SK-N-SH (cell line): ENCODE results near the gene FDPS. TPM values are rescaled to one million over a fixed set of nuclear protein-coding genes. Genes with fewer than 3 reads are reported as not detected.

Experiments used
- CTCF ChIA-PET: fragments of 300-600, 350-600 bp; formaldehyde crosslinking; extraction: SDS; loops from one replicate; lab custom pipeline; 2021; lab: Yijun Ruan, JAX
- POLR2A ChIA-PET: fragments of 350-600 bp; sonication (Branson Sonifier 250); formaldehyde crosslinking; extraction: SDS; loops from one replicate; lab custom pipeline; 2020; ENCODE audit warnings: antibody characterized with exemption, inconsistent platforms; lab: Yijun Ruan, JAX
- DNase-seq: peaks from one replicate; pipeline ENCODE4 v3.0.0; 2012
- H2AFZ ChIP-seq: fragments of 200-600 bp; sonication (generic); 2 replicates; pipeline ENCODE4 v1.8.1; 2016; ENCODE audit warnings: antibody characterized with exemption, mild to moderate bottlenecking, low read depth
- H3F3A ChIP-seq: fragments of 200-600 bp; sonication (generic); replicated peaks from 2 replicates; pipeline ENCODE3; 2016; ENCODE audit warnings: antibody characterized with exemption, mild to moderate bottlenecking; ENCODE audit not compliant: insufficient read depth
- H3K27ac ChIP-seq, 2 experiments: fragments of 200-500 bp in 1 of 2; fragments of 200-600 bp in 1 of 2; sonication (Bioruptor generic) in 1 of 2; sonication (generic), shearing (Covaris generic) in 1 of 2; 2 replicates each; pipeline versions ENCODE4 v1.5.1 to v1.6.1; 2014 to 2016; ENCODE audit warnings: low read depth in 2 of 2, inconsistent platforms in 1 of 2, low read length in 1 of 2, mild to moderate bottlenecking in 1 of 2, mixed read lengths in 1 of 2
- H3K27me3 ChIP-seq: fragments of 200-600 bp; sonication (generic), shearing (Covaris generic); 2 replicates; pipeline ENCODE4 v1.6.1; 2016; ENCODE audit warnings: mixed run types; ENCODE audit not compliant: insufficient read depth
- H3K36me3 ChIP-seq, 2 experiments: fragments of 200-500 bp in 1 of 2; fragments of 200-600 bp in 1 of 2; sonication (Bioruptor generic) in 1 of 2; sonication (generic) in 1 of 2; replicated peaks in 1 of 2; 2 replicates each; pipeline versions ENCODE3 to v1.5.1; 2014 to 2016; ENCODE audit warnings: low read length in 1 of 2, mild to moderate bottlenecking in 1 of 2; ENCODE audit not compliant: insufficient read depth in 2 of 2, control insufficient read depth in 1 of 2
- H3K4me1 ChIP-seq, 2 experiments: fragments of 200-500 bp in 1 of 2; fragments of 200-600 bp in 1 of 2; sonication (Bioruptor generic) in 1 of 2; sonication (generic), shearing (Covaris generic) in 1 of 2; 2 replicates each; pipeline versions ENCODE4 v1.5.1 to v1.6.1; 2014 to 2016; ENCODE audit warnings: low read depth in 1 of 2, low read length in 1 of 2, mixed run types in 1 of 2; ENCODE audit not compliant: insufficient read depth in 2 of 2, control insufficient read depth in 1 of 2
- H3K4me2 ChIP-seq: fragments of 200-600 bp; sonication (generic), shearing (Covaris generic); 2 replicates; pipeline ENCODE4 v1.6.1; 2017; ENCODE audit warnings: mixed run types
- H3K4me3 ChIP-seq, 2 experiments: fragments of 200-500 bp in 1 of 2; fragments of 200-600 bp in 1 of 2; sonication (Bioruptor generic) in 1 of 2; sonication (generic), shearing (Covaris generic) in 1 of 2; 2 replicates each; pipeline versions ENCODE4 v1.5.1 to v1.8.1; 2014 to 2016; ENCODE audit warnings: low read depth in 2 of 2, inconsistent platforms in 1 of 2, low read length in 1 of 2, mild to moderate bottlenecking in 1 of 2, mixed read lengths in 1 of 2, moderate library complexity in 1 of 2
- H3K79me2 ChIP-seq: fragments of 200-600 bp; sonication (generic); 2 replicates; pipeline ENCODE4 v1.8.1; 2017; ENCODE audit warnings: mild to moderate bottlenecking; ENCODE audit not compliant: insufficient read depth
- H3K9ac ChIP-seq: fragments of 200-600 bp; sonication (generic); 2 replicates; pipeline ENCODE4 v1.6.1; 2017; ENCODE audit warnings: mixed run types
- H3K9me2 ChIP-seq: fragments of 200-600 bp; sonication (generic); 2 replicates; pipeline ENCODE4 v1.6.1; 2017; ENCODE audit warnings: mixed run types
- H3K9me3 ChIP-seq: fragments of 200-600 bp; sonication (generic); 2 replicates; pipeline ENCODE4 v1.6.1; 2017; ENCODE audit warnings: mixed run types, mild to moderate bottlenecking, moderate library complexity
- H4K20me1 ChIP-seq: fragments of 200-600 bp; sonication (generic); 2 replicates; pipeline ENCODE4 v1.6.1; 2017; ENCODE audit warnings: mild to moderate bottlenecking, mixed run types; ENCODE audit not compliant: insufficient read depth
- CHD2 ChIP-seq: fragments of 150-350 bp; IDR thresholded peaks from 2 replicates; pipeline ENCODE4 v1.6.1; 2018; ENCODE audit warnings: low read length; ENCODE audit not compliant: partially characterized antibody
- ELF1 ChIP-seq: IDR thresholded peaks from 2 replicates; pipeline ENCODE4 v1.4.0; 2012
- EZH2phosphoT487 ChIP-seq: fragments of 200-600 bp; sonication (generic); IDR thresholded peaks from 2 replicates; pipeline ENCODE4 v1.6.1; 2017; ENCODE audit warnings: low read depth, mixed run types, mild to moderate bottlenecking, antibody characterized with exemption, moderate library complexity, borderline replicate concordance
- FOSL2 ChIP-seq: IDR thresholded peaks from 2 replicates; pipeline ENCODE4 v1.4.0; 2012; ENCODE audit warnings: low read depth, mild to moderate bottlenecking, moderate library complexity, borderline replicate concordance
- FOXJ3 ChIP-seq: sonication (generic); formaldehyde crosslinking; IDR thresholded peaks from 2 replicates; pipeline ENCODE4 v1.5.1; 2020; ENCODE audit warnings: mild to moderate bottlenecking, missing genetic modification reagents
- FOXM1 ChIP-seq: IDR thresholded peaks from 2 replicates; pipeline ENCODE4 v1.4.0; 2012; ENCODE audit warnings: low read depth, mild to moderate bottlenecking
- GABPA ChIP-seq: IDR thresholded peaks from 2 replicates; pipeline ENCODE4 v1.4.0; 2012; ENCODE audit warnings: low read depth, mild to moderate bottlenecking
- GATA2 ChIP-seq: sonication (generic); formaldehyde crosslinking; IDR thresholded peaks from 2 replicates; pipeline ENCODE4 v1.5.0; 2020; ENCODE audit warnings: mild to moderate bottlenecking, missing genetic modification reagents
- MEF2A ChIP-seq: IDR thresholded peaks from 2 replicates; pipeline ENCODE4 v1.4.0; 2012; ENCODE audit warnings: low read depth, borderline replicate concordance
- NRF1 ChIP-seq: IDR thresholded peaks from 2 replicates; pipeline ENCODE4 v1.6.1; 2012; ENCODE audit warnings: low read depth, mild to moderate bottlenecking, low read length
- POLR2AphosphoS5 ChIP-seq: IDR thresholded peaks from 2 replicates; pipeline ENCODE4 v1.6.1; 2012; ENCODE audit warnings: low read depth, low read length
- REST ChIP-seq: IDR thresholded peaks from 2 replicates; pipeline ENCODE4 v1.6.1; 2012; ENCODE audit warnings: mild to moderate bottlenecking, low read depth, low read length, moderate library complexity
- RFX5 ChIP-seq: IDR thresholded peaks from 2 replicates; pipeline ENCODE4 v1.6.1; 2012; ENCODE audit warnings: mild to moderate bottlenecking, improper control_type of control experiment, low read length
- SIN3A ChIP-seq: IDR thresholded peaks from 2 replicates; pipeline ENCODE4 v1.6.1; 2012; ENCODE audit warnings: low read depth, mild to moderate bottlenecking, low read length, moderate library complexity, borderline replicate concordance
- SMC3 ChIP-seq: IDR thresholded peaks from 2 replicates; pipeline ENCODE4 v1.6.1; 2012; ENCODE audit warnings: low read depth, low read length, improper control_type of control experiment
- TCF12 ChIP-seq: IDR thresholded peaks from 2 replicates; pipeline ENCODE4 v1.4.0; 2012
- TEAD4 ChIP-seq: IDR thresholded peaks from 2 replicates; pipeline ENCODE4 v1.4.0; 2012; ENCODE audit warnings: mild to moderate bottlenecking, borderline replicate concordance; ENCODE audit not compliant: insufficient read depth
- USF1 ChIP-seq: IDR thresholded peaks from 2 replicates; pipeline ENCODE4 v1.4.0; 2012; ENCODE audit warnings: low read depth, borderline replicate concordance
- USF2 ChIP-seq: fragments of 150-350 bp; IDR thresholded peaks from 2 replicates; pipeline ENCODE4 v1.6.1; 2017; ENCODE audit warnings: antibody characterized with exemption, low read length, low read depth, borderline replicate concordance
- YY1 ChIP-seq: IDR thresholded peaks from 2 replicates; pipeline ENCODE4 v1.4.0; 2012; ENCODE audit warnings: low read depth, mild to moderate bottlenecking
- ZBTB33 ChIP-seq: IDR thresholded peaks from 2 replicates; pipeline ENCODE4 v1.4.0; 2012; ENCODE audit warnings: low read depth, borderline replicate concordance
- WGBS: methylation state at CpG from one replicate; pipeline ENCODE4 v1.1.6; 2017; ENCODE audit warnings: low lambda C conversion rate; 5-methylcytosine and 5-hydroxymethylcytosine counted together
- polyA plus RNA-seq, 3 experiments: library from polyadenylated mRNA; depleted of rRNA; stranded (reverse); fragments of >200 nt; gene quantifications; 2 replicates each; pipeline ENCODE4 v1.2.3, GENCODE V29; 2012
- TF ChIP-seq, protein P1 (sequence below): fragments of 200-600 bp; sonication (generic); IDR thresholded peaks from 2 replicates; pipeline ENCODE4 v1.6.1; 2017; ENCODE audit warnings: antibody characterized with exemption, mild to moderate bottlenecking, moderate library complexity
- TF ChIP-seq, protein P2 (sequence below): IDR thresholded peaks from 2 replicates; pipeline ENCODE4 v1.4.0; 2012; ENCODE audit warnings: low read depth
- TF ChIP-seq, protein P3 (sequence below): IDR thresholded peaks from 2 replicates; pipeline ENCODE4; 2012

The FDPS gene
- polyA plus RNA-seq, 1 of the 3 experiments (the other 2 are of a cell fraction): 126 TPM

DNA sequence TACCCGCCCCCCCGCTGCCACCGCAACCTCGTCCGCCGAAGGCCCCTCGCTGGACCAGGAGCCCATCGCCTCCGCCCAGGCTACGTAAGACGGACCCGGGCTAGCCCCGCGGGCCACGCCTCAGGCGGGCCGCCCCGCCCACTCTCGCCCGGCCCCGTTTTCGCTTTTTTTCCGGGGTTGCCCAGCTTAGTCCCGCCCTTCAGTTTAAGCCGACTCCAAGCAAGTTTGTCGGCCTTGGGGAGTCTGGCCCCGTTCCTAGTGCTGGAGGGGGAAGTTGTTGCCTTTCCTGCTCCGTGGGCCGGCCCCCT is 15.0 kb downstream of the FDPS start:
- Histone ChIP-seq H4K20me1 (0 out of 2 replicates have a peak, but pooled peaks cover 5% of the 10 kb centered on the region), H3F3A (peaks cover 21% of the 10 kb centered on the region), H3K27ac (peak overlapping the region; percentile 95), H3K36me3 (peaks cover 19% of the 10 kb centered on the region in 2 experiments), H3K9ac (peak overlapping the region; percentile 85), H3K27me3 (no peaks in the 10 kb centered on the region), H3K9me2 (no peaks in the 10 kb centered on the region), H3K4me3 (peak overlapping the region; percentile 84 to 95), H2AFZ (peak overlapping the region; percentile 83), H3K4me2 (peak overlapping the region; percentile 97), H3K9me3 (no peaks in the 10 kb centered on the region), H3K4me1 (peaks cover 12 to 37% of the 10 kb centered on the region in 2 experiments), H3K79me2 (peaks cover 43% of the 10 kb centered on the region)
- ChIA-PET CTCF (interaction anchor here (0.5 to 11.6 kb wide), 24 partner anchors 11 to 842 kb away, joined by 3 to 184 read pairs (median 4); partner anchors contain the start of genes CLK2, ENTREP3, FDPS and HCN3), POLR2A (interaction anchor here (1.3 to 1.4 kb wide), 3 partner anchors 47 to 239 kb away, joined by 3 to 4 read pairs (median 4); partner anchors contain the start of genes ASH1L and SCAMP3)
- peak; percentile 80 for DNase-seq
- under 1% methylated on average over 21 of the region's 29 CpGs for WGBS
- TF ChIP-seq, protein P1, sequence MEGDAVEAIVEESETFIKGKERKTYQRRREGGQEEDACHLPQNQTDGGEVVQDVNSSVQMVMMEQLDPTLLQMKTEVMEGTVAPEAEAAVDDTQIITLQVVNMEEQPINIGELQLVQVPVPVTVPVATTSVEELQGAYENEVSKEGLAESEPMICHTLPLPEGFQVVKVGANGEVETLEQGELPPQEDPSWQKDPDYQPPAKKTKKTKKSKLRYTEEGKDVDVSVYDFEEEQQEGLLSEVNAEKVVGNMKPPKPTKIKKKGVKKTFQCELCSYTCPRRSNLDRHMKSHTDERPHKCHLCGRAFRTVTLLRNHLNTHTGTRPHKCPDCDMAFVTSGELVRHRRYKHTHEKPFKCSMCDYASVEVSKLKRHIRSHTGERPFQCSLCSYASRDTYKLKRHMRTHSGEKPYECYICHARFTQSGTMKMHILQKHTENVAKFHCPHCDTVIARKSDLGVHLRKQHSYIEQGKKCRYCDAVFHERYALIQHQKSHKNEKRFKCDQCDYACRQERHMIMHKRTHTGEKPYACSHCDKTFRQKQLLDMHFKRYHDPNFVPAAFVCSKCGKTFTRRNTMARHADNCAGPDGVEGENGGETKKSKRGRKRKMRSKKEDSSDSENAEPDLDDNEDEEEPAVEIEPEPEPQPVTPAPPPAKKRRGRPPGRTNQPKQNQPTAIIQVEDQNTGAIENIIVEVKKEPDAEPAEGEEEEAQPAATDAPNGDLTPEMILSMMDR: no peak
- TF ChIP-seq GABPA (0 out of 2 replicates have a peak, but pooled peaks have one; percentile 7), FOSL2 (no peak), RFX5 (no peak), TCF12 (no peak), NRF1 (no peak), USF2 (no peak), SMC3 (no peak), POLR2AphosphoS5 (no peak), ZBTB33 (no peak), GATA2 (no peak), REST (no peak), TEAD4 (no peak), SIN3A (no peak; the same call in 1 of the 2 replicates), FOXJ3 (CRISPR knock-in tag) (no peak), YY1 (no peak), MEF2A (no peak), EZH2phosphoT487 (no peak), USF1 (no peak), ELF1 (peak; percentile 74), FOXM1 (no peak), CHD2 (no peak)
- TF ChIP-seq, protein P2, sequence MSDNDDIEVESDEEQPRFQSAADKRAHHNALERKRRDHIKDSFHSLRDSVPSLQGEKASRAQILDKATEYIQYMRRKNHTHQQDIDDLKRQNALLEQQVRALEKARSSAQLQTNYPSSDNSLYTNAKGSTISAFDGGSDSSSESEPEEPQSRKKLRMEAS: no peak; the same call in 1 of the 2 replicates
- TF ChIP-seq, protein P3, sequence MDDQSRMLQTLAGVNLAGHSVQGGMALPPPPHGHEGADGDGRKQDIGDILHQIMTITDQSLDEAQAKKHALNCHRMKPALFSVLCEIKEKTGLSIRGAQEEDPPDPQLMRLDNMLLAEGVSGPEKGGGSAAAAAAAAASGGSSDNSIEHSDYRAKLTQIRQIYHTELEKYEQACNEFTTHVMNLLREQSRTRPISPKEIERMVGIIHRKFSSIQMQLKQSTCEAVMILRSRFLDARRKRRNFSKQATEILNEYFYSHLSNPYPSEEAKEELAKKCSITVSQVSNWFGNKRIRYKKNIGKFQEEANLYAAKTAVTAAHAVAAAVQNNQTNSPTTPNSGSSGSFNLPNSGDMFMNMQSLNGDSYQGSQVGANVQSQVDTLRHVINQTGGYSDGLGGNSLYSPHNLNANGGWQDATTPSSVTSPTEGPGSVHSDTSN: peak; percentile 13; the same call in 1 of the 2 replicates
